GM20431 (cell line): ENCODE measurements around the gene BANF1.

Source experiments
- in situ Hi-C: fragments of 300-500 bp; cut with MseI, MboI; formaldehyde crosslinking; loops from one replicate; pipeline ENCODE4 v1.15.0; 2020; ENCODE audit warnings: low sequenced_read_pairs; ENCODE audit not compliant: unreplicated experiment

BANF1 gene

DNA sequence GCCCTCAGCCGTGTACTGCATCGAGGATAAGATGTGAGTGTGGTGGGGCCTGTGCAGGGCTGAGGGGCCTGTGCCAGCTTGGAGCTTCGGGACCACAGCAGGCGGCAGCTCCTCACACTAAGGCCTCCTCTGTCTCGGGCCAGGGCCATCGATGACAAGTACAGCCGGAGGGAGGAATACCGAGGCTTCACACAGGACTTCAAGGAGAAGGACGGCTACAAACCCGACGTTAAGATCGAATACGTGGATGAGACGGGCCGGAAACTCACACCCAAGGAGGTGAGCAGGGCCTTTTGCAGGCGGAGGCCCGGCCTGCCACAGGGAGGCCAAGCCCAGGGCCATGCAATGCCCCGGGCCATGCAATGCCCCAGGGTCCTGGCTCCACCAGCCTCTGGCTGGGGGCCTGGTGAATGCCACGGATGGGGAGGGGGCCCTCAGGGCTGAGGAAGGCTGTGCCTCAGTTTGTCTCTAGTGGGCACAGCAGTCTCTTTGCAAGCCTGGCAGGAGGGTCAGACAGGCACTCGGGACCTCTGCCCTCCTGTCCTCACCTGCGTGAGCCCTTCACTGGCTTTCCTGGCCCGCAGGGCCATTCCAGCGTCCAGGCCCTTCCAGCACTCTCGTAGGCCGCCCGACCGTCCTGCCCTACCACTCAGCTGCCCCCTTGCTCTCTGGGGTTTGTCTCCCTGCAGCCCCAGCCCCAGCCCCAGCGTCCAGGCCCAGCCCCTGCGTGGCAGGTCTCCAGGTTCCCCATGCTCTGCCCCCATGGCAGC is 24.5 kb upstream of the BANF1 start:
- in situ Hi-C loops = loop anchor here (25.0 kb wide), 1 partner anchor 266 kb away; the partner anchor contains the start of genes KAT5 and RNASEH2C

DNA sequence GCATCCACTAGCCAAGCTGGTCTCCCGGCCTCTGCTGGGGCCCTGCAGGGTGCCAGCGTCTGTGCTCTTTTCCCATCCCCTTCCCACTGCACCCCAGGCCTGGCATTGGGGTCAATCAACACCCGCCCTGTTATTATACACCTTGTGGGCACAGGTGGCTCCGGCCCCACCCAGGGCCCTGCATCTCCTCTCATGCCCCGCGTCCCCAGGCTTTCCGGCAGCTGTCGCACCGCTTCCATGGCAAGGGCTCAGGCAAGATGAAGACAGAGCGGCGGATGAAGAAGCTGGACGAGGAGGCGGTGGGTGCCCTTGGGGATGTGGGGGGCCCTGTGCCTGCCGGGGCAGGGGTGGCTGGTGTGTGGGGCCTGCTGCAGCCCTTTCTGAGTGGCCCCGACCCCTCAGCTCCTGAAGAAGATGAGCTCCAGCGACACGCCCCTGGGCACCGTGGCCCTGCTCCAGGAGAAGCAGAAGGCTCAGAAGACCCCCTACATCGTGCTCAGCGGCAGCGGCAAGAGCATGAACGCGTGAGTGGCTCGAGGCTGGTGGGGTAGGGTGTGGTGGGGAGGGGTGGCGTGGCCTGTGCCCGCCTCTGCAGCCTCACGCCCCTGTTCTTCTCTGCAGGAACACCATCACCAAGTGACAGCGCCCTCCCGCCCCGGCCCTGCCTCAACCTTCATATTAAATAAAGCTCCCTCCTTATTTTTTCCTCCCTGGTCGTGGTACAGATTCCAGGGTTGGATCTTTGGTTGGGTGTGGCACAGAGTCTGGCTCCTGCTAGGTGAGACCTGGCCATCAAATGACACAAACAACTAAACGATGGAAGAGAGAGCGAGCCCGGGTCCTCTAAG is 23.7 kb upstream of the BANF1 start:
- in situ Hi-C loops = loop anchor here (25.0 kb wide), 1 partner anchor 266 kb away; the partner anchor contains the start of genes KAT5 and RNASEH2C

DNA sequence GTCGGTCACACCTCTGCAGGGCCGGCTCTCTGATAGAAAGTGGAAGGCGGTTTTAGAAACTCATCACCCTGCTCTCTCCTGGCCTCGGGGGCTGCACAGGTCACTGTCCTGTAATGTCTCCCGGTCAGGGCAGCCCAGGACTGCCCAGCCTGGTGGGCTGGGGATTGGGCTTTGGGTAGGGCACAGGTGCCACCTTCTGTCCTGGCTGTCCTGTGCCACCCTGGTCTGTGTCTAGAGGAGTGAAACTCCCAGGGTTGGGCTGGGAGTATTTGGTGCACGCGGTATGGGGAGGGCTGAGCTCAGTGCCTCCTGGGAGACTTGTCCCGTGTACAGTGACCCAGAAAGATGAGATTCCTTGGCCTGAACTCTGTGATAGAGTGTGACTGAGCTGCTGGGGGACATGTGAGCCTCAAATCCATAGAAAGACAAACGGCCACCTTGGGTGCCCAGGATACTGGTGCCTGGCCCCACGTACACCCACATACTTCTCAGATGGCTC is 23.0 kb upstream of the BANF1 start:
- in situ Hi-C loops = loop anchor here (25.0 kb wide), 1 partner anchor 267 kb away; the partner anchor contains the start of genes KAT5 and RNASEH2C

DNA sequence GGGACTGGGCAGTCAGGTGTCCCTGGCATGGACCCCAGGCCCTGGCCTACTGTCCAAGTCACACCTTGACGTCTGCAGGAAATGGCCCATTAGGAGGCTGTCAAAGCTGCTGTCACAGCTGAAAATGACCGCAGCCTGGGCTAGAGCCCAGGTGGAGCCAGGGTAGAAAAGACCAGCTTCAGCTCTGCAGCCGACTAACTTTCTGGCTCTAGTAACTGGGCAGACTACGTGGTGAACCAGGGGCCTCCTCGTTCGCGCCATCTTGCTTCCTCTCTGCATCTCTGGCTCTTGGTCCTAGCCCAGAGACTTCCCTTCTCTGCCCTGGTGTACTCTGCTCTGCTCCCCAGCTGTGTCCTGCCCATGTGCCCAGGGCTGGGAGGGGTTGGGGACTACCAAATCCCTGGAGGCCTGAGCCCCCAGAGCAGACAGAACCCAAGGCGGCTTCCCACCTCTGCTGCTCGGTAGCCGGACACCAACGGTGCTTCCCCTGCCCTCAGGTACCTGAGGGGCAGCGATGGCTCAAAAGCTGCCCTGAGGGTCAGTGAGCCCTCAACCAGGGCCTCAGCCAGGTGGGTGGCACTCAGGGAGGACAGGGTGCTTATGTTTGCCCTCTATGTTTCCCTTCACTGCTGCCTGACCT is 21.1 kb upstream of the BANF1 start:
- in situ Hi-C loops = loop anchor here (25.0 kb wide), 1 partner anchor 269 kb away; the partner anchor contains the start of genes KAT5 and RNASEH2C

DNA sequence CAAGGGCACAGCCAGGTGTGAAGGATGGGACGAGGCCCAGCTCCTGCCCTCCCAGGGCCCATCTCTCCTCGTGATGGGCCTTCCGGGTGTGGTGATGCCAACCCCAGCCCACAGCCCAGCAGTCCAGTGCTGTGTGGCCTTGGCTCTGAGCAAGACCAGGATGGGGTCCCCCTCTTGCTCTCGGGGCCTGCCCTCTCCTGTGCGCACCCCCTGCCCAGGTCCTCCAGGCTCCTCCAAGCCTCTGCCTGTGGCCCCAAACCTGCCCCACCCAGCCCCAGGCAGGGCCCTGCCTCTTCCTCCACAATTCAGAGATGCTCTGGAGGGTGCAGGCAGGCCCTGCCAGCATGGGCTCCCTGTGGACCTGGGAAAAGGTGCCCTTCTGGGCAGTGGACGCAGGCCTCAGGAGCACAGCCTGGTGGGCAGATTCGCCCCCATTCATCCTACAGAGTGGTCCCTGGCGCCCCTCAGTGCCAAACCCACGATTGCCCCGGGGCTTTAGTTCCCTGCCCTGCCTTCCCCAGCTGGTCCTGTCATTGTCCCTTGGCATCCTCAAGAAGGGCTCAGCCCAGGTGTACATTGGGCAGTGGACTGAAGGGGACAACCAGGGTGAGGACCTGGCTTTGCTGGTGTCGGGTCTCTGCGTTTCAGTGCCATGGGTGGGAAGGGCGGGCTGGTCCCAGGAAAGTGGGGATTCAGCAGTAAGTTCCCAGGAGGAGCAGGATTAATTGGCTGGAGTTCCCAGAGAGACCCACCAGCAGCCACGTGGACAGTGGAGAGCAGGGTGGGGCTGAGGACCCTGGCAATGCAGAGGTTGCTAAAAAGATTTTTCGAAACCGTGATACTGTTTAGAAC is 20.1 kb upstream of the BANF1 start:
- in situ Hi-C loops = loop anchor here (25.0 kb wide), 1 partner anchor 270 kb away; the partner anchor contains the start of genes KAT5 and RNASEH2C

DNA sequence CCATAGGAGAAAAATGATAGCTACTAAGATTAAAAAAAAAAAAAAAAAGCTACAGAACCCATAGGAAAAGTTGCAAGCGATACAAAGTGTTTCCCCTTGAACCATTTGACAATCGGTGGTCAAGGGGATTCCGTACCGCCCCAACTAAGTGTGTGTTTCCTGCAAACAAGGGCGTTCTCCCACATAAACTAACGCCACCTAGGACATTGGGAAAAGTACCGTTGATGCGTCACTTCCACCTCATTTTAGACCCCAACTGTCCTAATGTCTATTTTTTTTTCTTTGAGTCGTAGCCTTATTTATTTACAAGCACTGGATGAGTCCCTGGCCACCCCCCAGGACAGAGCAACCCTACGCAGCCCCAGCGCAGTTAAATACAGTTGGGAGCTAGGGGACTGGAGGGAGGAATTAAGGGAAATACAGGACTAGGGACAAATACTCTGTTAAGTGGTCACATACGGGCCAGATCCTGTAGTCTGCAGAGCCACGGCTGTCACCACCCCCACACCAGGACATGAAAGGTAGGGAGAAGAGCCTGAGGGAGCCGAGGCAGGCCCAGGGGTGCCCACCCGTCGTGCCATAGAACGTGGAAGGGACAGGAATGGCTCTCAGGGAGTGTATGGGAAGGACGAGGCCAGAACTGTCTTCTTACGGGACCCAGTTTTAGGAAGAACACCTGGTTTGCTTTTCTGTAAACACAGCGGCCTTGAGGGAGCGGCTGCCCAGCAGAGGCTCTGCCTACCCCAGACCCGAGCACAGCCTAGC is 19.3 kb upstream of the BANF1 start:
- in situ Hi-C loops = loop anchor here (25.0 kb wide), 1 partner anchor 271 kb away; the partner anchor contains the start of genes KAT5 and RNASEH2C

DNA sequence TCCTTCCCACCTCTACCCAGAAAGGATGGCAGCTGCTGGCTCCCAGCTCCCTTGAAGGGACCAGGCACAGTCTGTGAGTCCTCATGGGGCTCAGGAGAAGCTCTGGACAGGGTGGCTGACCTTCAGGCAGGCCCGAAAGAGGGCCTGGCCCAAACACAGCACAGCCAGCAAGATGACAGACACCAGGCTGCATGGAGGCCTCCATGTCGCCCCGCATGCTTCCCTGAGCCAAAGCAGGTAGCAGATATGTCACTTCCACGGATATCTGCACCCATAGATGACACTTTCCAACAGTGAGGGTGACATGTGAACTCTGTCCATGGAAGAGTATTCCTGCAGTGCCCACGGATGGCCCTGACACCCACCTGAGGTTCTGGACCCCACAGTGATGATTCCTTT is 18.7 kb upstream of the BANF1 start:
- in situ Hi-C loops = loop anchor here (25.0 kb wide), 1 partner anchor 271 kb away; the partner anchor contains the start of genes KAT5 and RNASEH2C

DNA sequence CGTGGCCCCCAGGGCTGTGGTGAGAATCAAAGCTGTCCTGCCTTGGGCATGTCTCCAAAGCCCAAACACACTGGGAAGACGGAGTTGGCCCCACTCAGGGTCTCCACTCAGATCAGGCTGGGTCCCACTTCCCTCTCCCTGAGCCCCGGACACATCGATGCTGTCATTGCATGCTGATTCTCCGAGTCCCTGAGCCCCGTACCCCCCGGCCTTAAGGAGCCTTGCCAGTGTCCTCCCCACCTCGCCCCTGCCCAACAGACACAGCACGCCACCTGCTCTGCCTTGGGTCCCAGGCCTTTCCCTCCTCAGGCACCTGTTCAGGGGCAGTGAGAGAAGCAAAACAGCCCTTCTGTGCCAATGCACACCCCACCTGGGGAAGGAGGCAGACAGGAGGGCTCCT is 15.0 kb upstream of the BANF1 start:
- in situ Hi-C loops = loop anchor here (5.0 to 25.0 kb wide), 2 partner anchors 105 to 275 kb away; partner anchors contain the start of genes KAT5 and RNASEH2C

DNA sequence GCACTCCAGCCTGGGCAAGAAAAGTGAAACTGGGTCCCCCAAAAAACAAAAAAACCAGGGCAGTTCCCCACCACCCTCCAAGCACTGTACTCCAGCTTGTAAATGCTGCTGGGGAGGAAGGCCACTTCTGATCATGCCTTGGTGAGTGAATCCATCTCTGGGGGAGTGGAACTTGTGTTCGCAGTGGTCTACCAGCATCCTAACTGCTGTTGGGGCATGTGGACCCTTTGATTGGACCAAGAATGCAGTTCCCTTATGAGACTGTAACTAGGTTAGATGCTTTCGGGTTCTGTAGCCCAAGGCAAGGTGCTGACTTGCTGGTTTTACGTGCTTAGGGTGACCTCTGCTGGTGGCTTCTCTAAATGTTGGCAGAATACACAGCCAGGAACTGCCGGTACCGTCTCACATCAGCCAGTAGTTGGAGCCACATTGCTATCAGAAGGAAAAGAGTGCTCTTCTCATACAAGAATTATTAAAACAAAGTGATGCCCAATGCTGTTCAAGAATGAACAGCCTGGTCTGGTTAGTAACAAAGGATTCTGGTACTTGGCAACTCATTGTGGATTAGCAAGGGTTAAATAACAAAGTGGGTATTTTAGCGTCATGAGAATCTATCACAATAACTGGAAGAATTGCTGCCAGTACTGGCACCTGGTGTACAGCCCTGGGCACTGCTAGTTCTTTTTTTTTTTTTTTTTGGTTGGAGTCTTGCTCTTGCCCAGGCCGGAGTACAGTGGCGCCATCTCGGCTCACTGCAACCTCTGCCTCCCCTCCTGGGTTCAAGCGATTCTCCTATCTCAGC is 13.3 kb upstream of the BANF1 start:
- in situ Hi-C loops = loop anchor here (5.0 to 25.0 kb wide), 2 partner anchors 107 to 277 kb away; partner anchors contain the start of genes KAT5 and RNASEH2C

DNA sequence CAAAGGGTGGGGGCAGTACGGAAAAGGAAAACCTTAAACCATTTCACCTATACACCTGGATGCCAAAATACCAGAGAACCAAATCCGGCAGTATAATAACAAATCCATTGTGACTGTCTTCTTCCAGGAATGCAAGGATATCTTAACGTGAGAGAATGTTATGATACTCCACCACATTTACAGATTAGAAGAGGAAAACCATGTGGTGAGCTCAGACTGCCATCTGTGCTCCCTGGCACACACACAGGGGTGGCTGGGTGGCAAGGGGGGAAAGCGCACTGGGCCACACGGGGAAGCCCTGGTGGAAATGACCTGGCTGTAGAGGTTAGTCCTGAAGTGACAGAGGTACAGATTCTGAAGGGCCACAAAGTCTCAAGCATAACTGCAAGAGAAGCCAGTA is 10.2 kb upstream of the BANF1 start:
- in situ Hi-C loops = loop anchor here (25.0 kb wide), 1 partner anchor 280 kb away; the partner anchor contains the start of genes KAT5 and RNASEH2C

DNA sequence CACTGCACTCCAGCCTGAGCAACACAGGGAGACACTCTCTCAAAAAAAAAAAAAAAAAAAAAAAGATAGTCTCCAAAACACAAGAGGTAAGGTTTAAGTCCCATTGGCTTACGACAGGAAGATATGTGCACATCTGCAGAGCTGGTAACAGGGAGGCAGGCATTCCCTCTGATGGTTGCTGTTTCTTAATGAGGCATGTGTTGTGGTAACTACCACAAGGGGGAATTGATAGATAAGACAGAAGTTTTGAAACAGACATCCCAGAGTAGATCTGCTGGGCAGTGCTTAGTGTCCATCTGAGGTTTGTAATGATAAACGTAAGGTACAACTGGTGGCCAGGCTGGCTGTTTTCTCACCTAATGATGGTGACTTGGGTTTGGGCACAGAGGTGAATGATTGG is 5.0 kb upstream of the BANF1 start:
- in situ Hi-C loops = loop anchor here (25.0 kb wide), 1 partner anchor 285 kb away; the partner anchor contains the start of genes KAT5 and RNASEH2C

DNA sequence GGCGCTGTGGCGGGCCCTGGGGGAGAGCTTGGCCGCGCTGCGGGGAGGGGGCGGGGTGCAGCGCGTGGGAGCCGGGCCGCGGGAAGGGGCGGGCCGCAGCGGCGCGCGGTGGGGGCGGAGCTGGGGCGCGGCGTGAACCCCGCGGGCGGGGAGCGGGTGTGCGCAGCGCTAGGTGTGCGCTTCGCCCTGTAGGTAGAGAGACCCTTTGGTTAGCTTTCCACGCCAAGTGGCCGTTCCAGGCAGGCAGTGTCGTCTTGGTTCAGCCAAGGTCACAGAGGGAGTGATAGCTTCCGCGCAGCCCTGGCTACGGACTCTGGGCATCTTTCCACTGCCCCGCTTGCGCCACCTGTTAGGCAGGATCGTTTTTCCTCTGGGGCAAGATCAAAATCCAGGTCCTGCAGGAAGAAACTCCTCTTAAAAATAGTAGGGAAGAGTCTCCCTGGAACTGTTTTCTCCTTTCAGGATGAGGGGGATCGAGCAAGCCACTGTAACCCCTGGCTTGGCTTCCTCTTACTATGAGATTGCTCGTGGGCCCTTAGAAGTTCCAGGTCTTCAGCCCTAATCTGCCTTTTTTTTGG is 434 bp downstream of the BANF1 start:
- in situ Hi-C loops = no loop called here

DNA sequence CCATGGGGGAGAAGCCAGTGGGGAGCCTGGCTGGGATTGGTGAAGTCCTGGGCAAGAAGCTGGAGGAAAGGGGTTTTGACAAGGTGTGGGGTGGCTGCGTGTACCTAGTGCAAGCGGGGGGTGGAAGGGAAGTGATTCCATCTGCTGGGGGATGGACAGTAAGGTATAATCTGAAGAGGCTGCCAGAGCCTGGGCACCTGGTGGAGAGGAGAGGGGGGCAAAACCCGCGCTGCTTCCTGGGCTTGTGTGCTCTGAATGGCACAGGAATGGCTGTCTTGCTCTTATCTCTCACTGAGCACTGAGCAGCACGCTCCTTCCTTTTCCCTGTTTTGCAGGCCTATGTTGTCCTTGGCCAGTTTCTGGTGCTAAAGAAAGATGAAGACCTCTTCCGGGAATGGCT is 988 bp downstream of the BANF1 start:
- in situ Hi-C loops = no loop called here

DNA sequence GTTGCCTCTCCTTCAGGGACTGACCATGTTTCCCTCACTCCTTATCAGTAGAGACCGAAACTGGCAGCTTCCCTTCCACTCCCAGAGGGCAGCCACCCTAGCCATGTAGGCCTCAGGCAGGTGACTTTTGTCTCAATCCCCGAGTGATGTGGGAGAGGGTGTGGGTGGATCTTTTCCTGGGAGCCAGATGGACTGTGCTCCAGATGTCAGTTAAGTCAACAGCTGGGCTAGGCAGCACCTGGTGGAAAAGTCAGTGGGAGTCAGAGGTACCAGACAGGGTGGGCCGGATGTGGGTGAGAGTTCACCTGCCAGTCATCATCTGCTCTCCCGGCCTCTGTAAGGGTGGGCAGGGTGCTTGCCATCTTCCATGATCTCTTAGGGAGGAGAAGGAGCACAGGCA is 1.9 kb downstream of the BANF1 start:
- in situ Hi-C loops = no loop called here

DNA sequence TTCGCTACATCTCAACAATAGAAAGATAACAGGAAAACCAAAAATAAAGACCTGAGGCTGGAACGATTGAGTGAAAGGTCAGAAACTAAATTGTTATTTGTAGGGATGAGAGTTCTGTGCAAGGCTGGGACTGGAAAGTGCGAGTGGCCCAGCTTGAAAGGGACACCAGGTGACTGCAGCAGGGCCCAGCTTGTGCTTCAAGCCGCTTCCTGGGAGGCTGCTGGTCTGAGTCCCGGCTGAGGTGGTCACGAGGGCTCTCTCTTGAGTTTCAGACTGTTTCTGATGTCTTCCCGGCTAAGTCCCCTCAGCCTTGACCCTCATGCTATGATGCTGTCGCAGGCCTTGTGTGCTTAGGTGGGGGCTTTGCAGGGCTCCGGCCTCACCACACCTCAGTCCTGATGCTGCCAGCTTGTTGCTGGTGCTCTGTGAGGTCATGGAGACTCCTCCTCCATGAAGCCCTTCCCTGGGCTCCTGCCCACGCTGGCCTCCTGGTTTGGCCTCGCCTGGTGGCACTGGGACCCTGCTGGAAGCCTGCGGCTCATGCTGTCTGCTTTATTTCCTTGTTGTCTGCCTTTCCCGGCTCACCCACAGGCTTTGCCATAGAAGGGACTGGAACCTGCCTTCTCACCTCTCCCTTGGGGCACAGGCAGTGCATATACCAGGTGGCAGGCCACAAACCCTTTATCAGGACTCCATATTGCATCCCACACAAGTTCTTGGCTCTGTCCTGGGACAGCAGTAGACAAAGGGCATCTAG is 4.0 kb downstream of the BANF1 start:
- in situ Hi-C loops = no loop called here

DNA sequence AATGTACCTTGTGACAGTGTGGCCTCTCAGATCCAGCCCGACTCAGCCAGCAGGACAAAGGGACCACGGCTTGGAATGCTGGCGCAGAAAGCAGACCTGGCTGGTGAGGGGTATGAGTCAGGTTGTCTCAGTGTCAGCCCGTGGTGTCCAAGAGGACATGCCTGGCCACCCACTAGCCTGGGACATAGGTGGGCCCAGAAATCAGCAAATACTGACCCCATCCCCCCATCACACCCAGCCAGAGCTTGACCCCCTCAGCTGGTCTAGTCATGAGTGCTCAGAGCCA is 4.5 kb downstream of the BANF1 start:
- in situ Hi-C loops = no loop called here
